ENCODE measurements around the gene IL31RA. TPM values are rescaled to one million over a fixed set of nuclear protein-coding genes. Genes with fewer than 3 reads are reported as not detected.

IL31RA gene
- total RNA-seq, 1 experiment from 2014 or later, result 0.24 TPM

GRCh38 chr5:55848783-55849182 lies 2.4 kb upstream of the IL31RA start:
- H3K36me3 ChIP-seq (ENCODE audit: insufficient read depth, low read length, poor library complexity, severe bottlenecking), result no peaks in the 10 kb centered on the region
- no peak for DNase-seq (ENCODE audit: low spot score)
- POLR2A ChIA-PET (ENCODE audit: low non-redundant PET), result no interaction called here
- no peak for TF ChIP-seq EZH2 (IDR thresholded peaks at IDR 0.05; ENCODE audit: borderline replicate concordance, low read depth, low read length, poor library complexity, severe bottlenecking)
- TF ChIP-seq CTCF (conservative IDR thresholded peaks at IDR 0.05; ENCODE audit: low read depth, low read length), result no peak
- no peak overlapping the region for H3K27ac ChIP-seq (ENCODE audit: low read depth, low read length, poor library complexity, severe bottlenecking)
- no peaks in the 10 kb centered on the region for H3K9me3 ChIP-seq (ENCODE audit: low read depth, low read length, poor library complexity, severe bottlenecking)
- BruUV-seq (replicated peaks), result no TSS peak
- no peaks in the 10 kb centered on the region for H3K27me3 ChIP-seq (replicated peaks; ENCODE audit: insufficient read depth, low read depth, low read length, poor library complexity)
- H3K4me3 ChIP-seq (ENCODE audit: low read depth, low read length, poor library complexity, severe bottlenecking), result no peak overlapping the region
- CTCF ChIA-PET, result no interaction called here
- no peaks in the 10 kb centered on the region for H3K4me1 ChIP-seq (ENCODE audit: insufficient read depth, low read length, poor library complexity, severe bottlenecking)
- intact Hi-C loops (cut with micrococcal nuclease; ENCODE audit: unreplicated experiment), result no loop called here

- Histone ChIP-seq H3K9me3 (ENCODE audit: low read depth, low read length, poor library complexity, severe bottlenecking) (no peaks in the 10 kb centered on the region), H3K36me3 (ENCODE audit: insufficient read depth, low read length, poor library complexity, severe bottlenecking) (no peaks in the 10 kb centered on the region), H3K27me3 (replicated peaks; ENCODE audit: insufficient read depth, low read depth, low read length, poor library complexity) (no peaks in the 10 kb centered on the region), H3K4me3 (ENCODE audit: low read depth, low read length, poor library complexity, severe bottlenecking) (no peak overlapping the region), H3K4me1 (ENCODE audit: insufficient read depth, low read length, poor library complexity, severe bottlenecking) (no peaks in the 10 kb centered on the region), H3K27ac (ENCODE audit: low read depth, low read length, poor library complexity, severe bottlenecking) (no peak overlapping the region)
- ChIA-PET CTCF (no interaction called here), POLR2A (ENCODE audit: low non-redundant PET) (no interaction called here)
- intact Hi-C loops (cut with micrococcal nuclease; ENCODE audit: unreplicated experiment), result no loop called here
- DNase-seq (ENCODE audit: low spot score), result no peak
- no TSS peak for BruUV-seq (replicated peaks)
- TF ChIP-seq CTCF (conservative IDR thresholded peaks at IDR 0.05; ENCODE audit: low read depth, low read length), result no peak
- TF ChIP-seq EZH2 (IDR thresholded peaks at IDR 0.05; ENCODE audit: borderline replicate concordance, low read depth, low read length, poor library complexity, severe bottlenecking), result no peak
These were observed 470 bp downstream of the IL31RA start for GRCh38 chr5:55851675-55851979.

- intact Hi-C loops (cut with micrococcal nuclease; ENCODE audit: unreplicated experiment), result no loop called here
- no peaks in the 10 kb centered on the region for H3K27me3 ChIP-seq (replicated peaks; ENCODE audit: insufficient read depth, low read depth, low read length, poor library complexity)
- ChIA-PET CTCF (no interaction called here), POLR2A (ENCODE audit: low non-redundant PET) (no interaction called here)
- no peak for DNase-seq (ENCODE audit: low spot score)
- no peaks in the 10 kb centered on the region for H3K9me3 ChIP-seq (ENCODE audit: low read depth, low read length, poor library complexity, severe bottlenecking)
- H3K27ac ChIP-seq (ENCODE audit: low read depth, low read length, poor library complexity, severe bottlenecking), result no peak overlapping the region
- H3K4me1 ChIP-seq (ENCODE audit: insufficient read depth, low read length, poor library complexity, severe bottlenecking), result no peaks in the 10 kb centered on the region
- TF ChIP-seq CTCF (conservative IDR thresholded peaks at IDR 0.05; ENCODE audit: low read depth, low read length) (no peak), EZH2 (IDR thresholded peaks at IDR 0.05; ENCODE audit: borderline replicate concordance, low read depth, low read length, poor library complexity, severe bottlenecking) (no peak)
- H3K4me3 ChIP-seq (ENCODE audit: low read depth, low read length, poor library complexity, severe bottlenecking), result no peak overlapping the region
- no peaks in the 10 kb centered on the region for H3K36me3 ChIP-seq (ENCODE audit: insufficient read depth, low read length, poor library complexity, severe bottlenecking)
- BruUV-seq (replicated peaks), result no TSS peak
These were observed 1.3 kb downstream of the IL31RA start for GRCh38 chr5:55852503-55852902.
